ENCODE measurements around the gene SUN5. TPM values are rescaled to one million over a fixed set of nuclear protein-coding genes. Genes with fewer than 3 reads are reported as not detected.

Gene SUN5
- total and polyA plus RNA-seq, 4 donors, result not detected

DNA sequence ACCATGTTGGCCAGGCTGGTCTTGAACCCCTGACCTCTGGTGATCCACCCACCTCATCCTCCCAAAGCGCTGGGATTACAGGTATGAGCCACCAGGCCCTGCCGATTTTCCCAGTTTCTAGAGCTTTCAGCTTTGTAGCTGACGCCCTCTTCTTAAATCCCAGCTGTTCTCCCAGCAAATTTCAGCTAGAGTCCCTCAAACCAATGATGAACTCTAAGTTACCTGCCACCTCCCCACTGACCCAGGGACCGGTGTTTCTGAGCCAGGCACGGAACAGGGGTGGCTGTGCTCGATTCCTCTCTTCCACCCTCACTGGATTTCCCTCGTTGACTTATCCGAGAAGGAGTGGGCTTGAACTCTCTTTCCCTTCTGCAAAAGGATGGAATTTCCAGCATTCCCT lies 39.1 kb downstream of the SUN5 start:
- DNase-seq (ENCODE audit: low spot score), result no peak
- no peaks in the 10 kb centered on the region for H3K9me3 ChIP-seq (ENCODE audit: control insufficient read depth in 4 of 4, low read length in 3 of 4)
- TF ChIP-seq, protein P1, sequence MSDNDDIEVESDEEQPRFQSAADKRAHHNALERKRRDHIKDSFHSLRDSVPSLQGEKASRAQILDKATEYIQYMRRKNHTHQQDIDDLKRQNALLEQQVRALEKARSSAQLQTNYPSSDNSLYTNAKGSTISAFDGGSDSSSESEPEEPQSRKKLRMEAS (IDR thresholded peaks at IDR 0.05), result no peak
- TF ChIP-seq FOXA2 (IDR thresholded peaks at IDR 0.05) (no peak), TAF1 (conservative IDR thresholded peaks at IDR 0.05) (no peak), HNF4A (conservative IDR thresholded peaks at IDR 0.05) (no peak), SP1 (IDR thresholded peaks at IDR 0.05) (no peak), ZBTB33 (IDR thresholded peaks at IDR 0.05) (no peak), NR2F2 (IDR thresholded peaks at IDR 0.05) (no peak), JUND (IDR thresholded peaks at IDR 0.05) (no peak), HNF4G (IDR thresholded peaks at IDR 0.05) (no peak), GABPA (IDR thresholded peaks at IDR 0.05 in 1 of 2, conservative IDR thresholded peaks at IDR 0.05 in 1 of 2) (no peak)
- TF ChIP-seq, protein P2, sequence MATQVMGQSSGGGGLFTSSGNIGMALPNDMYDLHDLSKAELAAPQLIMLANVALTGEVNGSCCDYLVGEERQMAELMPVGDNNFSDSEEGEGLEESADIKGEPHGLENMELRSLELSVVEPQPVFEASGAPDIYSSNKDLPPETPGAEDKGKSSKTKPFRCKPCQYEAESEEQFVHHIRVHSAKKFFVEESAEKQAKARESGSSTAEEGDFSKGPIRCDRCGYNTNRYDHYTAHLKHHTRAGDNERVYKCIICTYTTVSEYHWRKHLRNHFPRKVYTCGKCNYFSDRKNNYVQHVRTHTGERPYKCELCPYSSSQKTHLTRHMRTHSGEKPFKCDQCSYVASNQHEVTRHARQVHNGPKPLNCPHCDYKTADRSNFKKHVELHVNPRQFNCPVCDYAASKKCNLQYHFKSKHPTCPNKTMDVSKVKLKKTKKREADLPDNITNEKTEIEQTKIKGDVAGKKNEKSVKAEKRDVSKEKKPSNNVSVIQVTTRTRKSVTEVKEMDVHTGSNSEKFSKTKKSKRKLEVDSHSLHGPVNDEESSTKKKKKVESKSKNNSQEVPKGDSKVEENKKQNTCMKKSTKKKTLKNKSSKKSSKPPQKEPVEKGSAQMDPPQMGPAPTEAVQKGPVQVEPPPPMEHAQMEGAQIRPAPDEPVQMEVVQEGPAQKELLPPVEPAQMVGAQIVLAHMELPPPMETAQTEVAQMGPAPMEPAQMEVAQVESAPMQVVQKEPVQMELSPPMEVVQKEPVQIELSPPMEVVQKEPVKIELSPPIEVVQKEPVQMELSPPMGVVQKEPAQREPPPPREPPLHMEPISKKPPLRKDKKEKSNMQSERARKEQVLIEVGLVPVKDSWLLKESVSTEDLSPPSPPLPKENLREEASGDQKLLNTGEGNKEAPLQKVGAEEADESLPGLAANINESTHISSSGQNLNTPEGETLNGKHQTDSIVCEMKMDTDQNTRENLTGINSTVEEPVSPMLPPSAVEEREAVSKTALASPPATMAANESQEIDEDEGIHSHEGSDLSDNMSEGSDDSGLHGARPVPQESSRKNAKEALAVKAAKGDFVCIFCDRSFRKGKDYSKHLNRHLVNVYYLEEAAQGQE (IDR thresholded peaks at IDR 0.05), result no peak
- no peak overlapping the region for H3K4me3 ChIP-seq (ENCODE audit: low read depth in 1 of 3, low read length in 3 of 3)
- H3K36me3 ChIP-seq (ENCODE audit: control insufficient read depth in 4 of 4, insufficient read depth in 3 of 4, low read depth in 1 of 4, low read length in 3 of 4), result no peaks in the 10 kb centered on the region
- no peaks in the 10 kb centered on the region for H3K4me1 ChIP-seq (ENCODE audit: control insufficient read depth in 4 of 4, insufficient read depth in 4 of 4, low read length in 3 of 4)
- no peak overlapping the region for H3K9ac ChIP-seq (ENCODE audit: low read depth in 1 of 2, low read length in 2 of 2)
- WGBS, result 87% methylated on average over 8 of the region's 8 CpGs
- H3K27ac ChIP-seq (ENCODE audit: low read depth in 1 of 2, low read length in 2 of 2), result no peak overlapping the region
- H3K27me3 ChIP-seq (ENCODE audit: control insufficient read depth in 4 of 4, insufficient read depth in 4 of 4, low read length in 3 of 4), result no peaks in the 10 kb centered on the region

DNA sequence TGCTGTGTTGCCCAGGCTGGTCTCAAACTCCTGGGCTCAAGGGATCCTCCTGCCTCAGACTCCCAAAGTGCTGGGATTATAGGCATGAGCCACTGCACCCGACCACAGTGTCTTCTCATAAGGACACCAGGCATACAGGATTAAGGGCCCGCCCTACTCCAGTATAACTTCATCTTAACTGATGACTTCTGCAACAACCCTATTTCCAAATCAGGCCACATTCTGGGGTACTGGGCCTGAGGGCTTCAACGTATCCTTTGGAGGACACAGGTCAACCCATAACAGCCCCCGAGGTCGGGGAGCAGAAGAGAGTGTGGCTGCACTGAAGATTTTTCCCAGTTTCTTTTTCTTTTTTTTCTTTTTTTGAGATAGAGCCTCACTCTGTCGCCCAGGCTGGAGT lies 39.7 kb downstream of the SUN5 start:
- Histone ChIP-seq H3K9me3 (ENCODE audit: control insufficient read depth in 4 of 4, low read length in 3 of 4) (no peaks in the 10 kb centered on the region), H3K4me3 (ENCODE audit: low read depth in 1 of 3, low read length in 3 of 3) (no peak overlapping the region), H3K27me3 (ENCODE audit: control insufficient read depth in 4 of 4, insufficient read depth in 4 of 4, low read length in 3 of 4) (no peaks in the 10 kb centered on the region), H3K9ac (ENCODE audit: low read depth in 1 of 2, low read length in 2 of 2) (no peak overlapping the region), H3K36me3 (ENCODE audit: control insufficient read depth in 4 of 4, insufficient read depth in 3 of 4, low read depth in 1 of 4, low read length in 3 of 4) (no peaks in the 10 kb centered on the region), H3K4me1 (ENCODE audit: control insufficient read depth in 4 of 4, insufficient read depth in 4 of 4, low read length in 3 of 4) (no peaks in the 10 kb centered on the region), H3K27ac (ENCODE audit: low read depth in 1 of 2, low read length in 2 of 2) (no peak overlapping the region)
- TF ChIP-seq SP1 (IDR thresholded peaks at IDR 0.05) (no peak), CTCF (IDR thresholded peaks at IDR 0.05; ENCODE audit: low read depth, low read length, missing input control) (no peak), JUND (IDR thresholded peaks at IDR 0.05) (no peak), FOXA1 (IDR thresholded peaks at IDR 0.05) (no peak), FOXA2 (IDR thresholded peaks at IDR 0.05) (no peak), NR2F2 (IDR thresholded peaks at IDR 0.05) (no peak), RAD21 (IDR thresholded peaks at IDR 0.05) (no peak), HNF4G (IDR thresholded peaks at IDR 0.05) (no peak), ZBTB33 (IDR thresholded peaks at IDR 0.05) (no peak), RXRA (IDR thresholded peaks at IDR 0.05) (no peak), HNF4A (conservative IDR thresholded peaks at IDR 0.05) (no peak), TAF1 (conservative IDR thresholded peaks at IDR 0.05) (no peak), GABPA (IDR thresholded peaks at IDR 0.05 in 1 of 2, conservative IDR thresholded peaks at IDR 0.05 in 1 of 2) (no peak), YY1 (IDR thresholded peaks at IDR 0.05) (no peak), ATF3 (IDR thresholded peaks at IDR 0.05) (no peak), EGR1 (IDR thresholded peaks at IDR 0.05; ENCODE audit: low read depth in 2 of 2) (no peak)
- TF ChIP-seq, protein P2 (IDR thresholded peaks at IDR 0.05), result no peak
- TF ChIP-seq, protein P1 (IDR thresholded peaks at IDR 0.05), result no peak
- WGBS, result 93% methylated on average over 6 of the region's 6 CpGs
- DNase-seq (ENCODE audit: low spot score), result no peak
